ENCODE results near the gene TNFRSF1A.

Gene TNFRSF1A

DNA sequence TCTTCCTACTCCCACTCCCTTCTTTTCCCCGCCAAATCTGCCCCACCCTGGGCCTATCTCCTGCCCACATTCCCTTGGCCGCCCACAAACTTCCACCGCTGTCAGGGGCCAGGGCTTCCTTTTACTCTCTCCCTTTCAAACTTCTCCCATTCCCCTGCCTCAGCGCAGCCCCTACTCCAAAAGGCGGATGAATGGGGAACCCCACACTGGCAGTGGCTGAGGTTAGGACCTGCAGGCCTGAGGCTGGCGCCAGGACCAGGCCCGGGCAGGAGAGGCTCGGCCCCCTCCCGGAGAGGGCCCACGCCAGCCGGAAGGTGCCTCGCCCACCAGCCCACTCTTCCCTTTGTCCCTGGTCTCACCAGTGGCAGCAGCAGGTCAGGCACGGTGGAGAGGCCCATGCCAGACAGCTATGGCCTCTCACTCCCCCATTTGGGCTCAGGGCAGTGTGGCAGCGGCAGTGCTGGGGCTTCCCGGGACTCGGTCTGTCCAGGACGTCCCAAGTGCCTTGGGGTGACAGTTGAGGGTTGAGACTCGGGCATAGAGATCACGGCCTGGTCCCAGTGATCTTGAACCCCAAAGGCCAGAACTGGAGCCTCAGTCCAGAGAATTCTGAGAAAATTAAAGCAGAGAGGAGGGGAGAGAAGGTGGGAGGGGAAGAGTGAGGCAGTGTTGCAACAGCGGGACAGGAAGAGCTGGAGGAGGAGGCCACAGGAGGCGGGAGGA is at the start of gene TNFRSF1A:
TSS of gene TNFRSF1A (minus strand) at position 660 of the 723 bp plus-strand sequence. CDS start at position 398, 262 bp downstream.
- DNase-seq, result peak; percentile 55

DNA sequence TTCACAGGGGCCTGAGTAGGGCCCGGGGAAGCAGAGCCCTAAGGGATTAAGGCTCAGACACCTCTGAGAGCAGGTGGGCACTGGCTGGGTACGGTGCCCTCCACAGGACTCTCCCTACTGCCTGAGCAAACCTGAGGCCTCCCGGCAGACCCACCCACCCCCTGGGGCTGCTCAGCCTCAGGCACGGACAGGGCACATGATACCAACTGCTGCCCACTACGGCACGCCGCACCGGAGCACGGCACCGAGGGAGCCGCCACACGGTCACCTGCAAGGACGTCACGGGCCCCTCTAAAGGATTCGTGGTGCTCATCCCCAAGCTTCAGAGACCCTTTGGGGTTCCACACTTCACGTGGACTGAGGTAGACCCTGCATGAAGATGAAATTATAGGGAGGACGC is 49.1 kb upstream of the TNFRSF1A start:
- DNase-seq, result no peak

DNA sequence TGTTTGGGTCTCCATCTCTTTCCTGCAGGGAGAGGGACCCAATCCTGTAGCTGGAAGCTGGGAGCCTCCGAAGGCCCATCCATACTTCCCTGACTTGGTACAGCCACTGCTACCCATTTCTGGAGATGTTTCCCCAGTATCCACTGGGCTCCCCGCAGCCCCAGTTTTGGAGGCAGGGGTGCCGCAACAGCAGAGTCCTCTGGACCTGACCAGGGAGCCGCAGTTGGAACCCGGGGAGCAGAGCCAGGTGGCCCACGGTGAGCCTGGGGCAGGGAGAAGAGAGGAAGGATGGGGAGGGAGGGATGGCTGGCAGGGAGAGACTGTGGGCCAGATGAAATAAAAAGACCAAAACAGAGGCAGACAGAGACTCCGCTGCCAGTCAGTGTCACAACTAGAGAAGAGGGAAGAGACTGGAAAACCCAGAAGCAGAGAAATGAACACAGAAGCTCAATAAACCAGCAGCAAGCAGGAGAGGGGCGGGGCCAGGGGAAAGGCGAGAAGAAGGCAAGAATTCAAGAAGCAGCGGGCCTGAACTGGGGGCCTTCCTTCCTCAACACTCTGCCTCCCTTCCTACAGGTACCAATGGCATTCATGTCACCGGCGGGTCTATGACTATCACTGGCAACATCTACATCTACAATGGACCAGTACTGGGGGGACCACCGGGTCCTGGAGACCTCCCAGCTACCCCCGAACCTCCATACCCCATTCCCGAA is 48.4 kb upstream of the TNFRSF1A start:
- no peak for DNase-seq

DNA sequence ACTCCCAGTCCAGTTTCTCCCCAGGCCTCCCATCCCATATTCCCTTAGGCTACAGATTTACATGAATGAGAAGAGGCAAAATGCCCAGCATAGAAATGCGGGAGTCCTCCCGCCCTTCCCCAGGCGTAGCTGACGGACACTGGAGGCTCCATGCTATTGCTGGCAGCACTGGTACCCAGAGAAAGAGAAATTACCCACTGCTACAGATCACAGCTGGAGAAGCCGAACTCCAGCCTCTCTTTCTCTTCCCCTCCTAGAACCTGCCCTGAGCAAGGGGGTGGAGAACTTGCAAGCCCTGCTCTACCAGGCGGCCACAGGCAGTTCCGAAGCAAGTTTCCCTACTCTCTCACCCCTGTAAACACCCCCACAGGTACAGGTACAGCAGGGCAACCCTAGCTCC is 45.7 kb upstream of the TNFRSF1A start:
- DNase-seq, result no peak

DNA sequence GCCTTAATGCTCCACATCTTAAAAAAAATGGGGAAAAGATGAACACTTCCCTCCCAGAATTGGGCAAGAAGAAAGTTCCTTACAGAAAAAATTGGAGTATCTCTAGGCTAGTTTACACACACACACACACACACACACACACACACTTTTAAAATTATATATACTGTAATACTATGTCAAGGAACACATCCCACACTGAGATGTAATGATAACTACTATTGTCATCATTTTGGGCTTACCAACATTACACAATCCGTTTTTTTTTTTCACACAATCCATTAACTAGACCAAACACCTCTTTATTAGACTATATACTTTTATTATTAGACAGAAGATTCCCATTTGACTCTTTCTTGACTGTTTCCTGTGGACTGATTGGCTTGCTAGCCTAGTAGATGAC is 44.6 kb upstream of the TNFRSF1A start:
- no peak for DNase-seq

DNA sequence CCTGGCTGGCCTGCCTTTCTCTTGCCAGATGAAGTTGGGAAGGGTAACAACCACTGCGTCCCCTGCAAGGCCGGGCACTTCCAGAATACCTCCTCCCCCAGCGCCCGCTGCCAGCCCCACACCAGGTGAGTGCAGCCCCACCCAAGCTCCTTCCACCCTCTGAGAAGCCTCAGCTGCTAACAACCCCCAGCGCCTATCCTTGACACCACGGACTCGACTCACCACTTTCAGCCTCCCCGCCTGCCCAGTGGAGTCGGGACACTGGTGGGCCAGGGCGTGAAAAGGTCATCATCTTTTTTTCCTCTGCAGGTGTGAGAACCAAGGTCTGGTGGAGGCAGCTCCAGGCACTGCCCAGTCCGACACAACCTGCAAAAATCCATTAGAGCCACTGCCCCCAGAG is 44.2 kb upstream of the TNFRSF1A start:
- no peak for DNase-seq

DNA sequence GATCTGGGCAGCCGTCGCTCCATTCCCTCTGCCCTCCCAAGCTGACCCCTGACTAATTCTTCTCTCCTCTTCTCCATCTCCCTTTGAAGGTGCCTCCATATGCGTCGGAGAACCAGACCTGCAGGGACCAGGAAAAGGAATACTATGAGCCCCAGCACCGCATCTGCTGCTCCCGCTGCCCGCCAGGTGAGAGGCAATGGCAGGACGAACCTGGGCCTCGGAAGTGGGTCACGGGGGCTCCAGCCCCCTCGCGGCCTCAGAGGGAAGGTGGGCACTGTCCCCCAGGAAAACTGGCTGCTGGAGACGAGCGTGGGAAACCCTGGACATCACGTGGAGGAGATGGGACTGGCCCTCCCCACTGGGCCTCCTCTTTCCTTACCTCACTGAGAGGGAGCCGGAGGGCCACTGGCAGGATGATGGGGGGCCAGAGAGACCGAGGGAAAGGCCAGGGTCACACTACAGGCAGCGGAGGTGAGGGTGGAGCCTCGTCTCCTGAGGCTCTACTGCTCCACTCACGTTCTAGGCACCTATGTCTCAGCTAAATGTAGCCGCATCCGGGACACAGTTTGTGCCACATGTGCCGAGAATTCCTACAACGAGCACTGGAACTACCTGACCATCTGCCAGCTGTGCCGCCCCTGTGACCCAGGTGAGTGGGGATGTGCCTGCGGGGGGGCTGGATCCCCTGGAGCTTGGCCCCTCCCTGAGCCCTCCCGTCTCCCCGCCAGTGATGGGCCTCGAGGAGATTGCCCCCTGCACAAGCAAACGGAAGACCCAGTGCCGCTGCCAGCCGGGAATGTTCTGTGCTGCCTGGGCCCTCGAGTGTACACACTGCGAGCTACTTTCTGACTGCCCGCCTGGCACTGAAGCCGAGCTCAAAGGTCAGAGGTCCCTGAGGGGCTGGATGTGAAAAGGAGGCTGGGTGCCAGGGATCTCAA is 42.9 kb upstream of the TNFRSF1A start:
- DNase-seq, result no peak

DNA sequence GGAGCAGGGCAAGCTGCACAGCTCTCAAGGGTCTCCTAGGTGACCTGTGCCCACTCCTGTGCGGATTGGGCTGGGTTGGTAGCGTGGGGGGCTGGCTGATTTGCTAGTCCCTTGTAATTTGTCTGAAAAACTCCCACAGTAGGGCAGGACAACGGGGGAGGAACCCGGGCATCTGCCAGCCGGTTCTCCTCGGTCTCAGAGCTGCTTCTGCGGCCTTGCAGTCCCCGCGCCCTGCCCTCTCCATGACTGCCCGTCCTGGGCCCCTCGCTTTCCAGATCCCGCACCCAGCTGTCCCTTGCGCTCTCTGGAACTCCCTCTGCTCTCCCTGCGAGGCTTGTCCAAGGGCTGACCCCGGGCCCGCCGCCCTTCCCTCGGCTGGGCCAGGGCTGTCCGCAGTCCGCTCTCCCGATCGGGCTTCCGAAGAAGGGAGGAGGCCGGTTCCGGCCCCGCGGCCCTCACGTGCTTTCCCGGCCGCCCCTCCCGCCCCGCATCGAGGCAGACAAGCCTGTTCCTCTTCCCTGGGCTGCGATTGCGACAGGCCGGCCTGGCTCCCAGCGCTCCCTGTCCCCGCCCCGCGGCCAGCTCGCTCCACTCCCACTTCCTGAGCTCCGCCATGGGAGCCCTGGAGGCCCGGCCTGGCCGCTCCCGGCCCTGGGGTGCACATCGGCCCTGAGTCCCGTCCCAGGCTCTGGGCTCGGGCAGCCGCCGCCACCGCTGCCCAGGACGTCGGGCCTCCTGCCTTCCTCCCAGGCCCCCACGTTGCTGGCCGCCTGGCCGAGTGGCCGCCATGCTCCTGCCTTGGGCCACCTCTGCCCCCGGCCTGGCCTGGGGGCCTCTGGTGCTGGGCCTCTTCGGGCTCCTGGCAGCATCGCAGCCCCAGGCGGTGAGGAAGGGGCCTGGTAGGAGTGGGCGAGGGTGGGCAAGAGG is 42.0 kb upstream of the TNFRSF1A start, which contains the start of gene LTBR:
TSS of gene LTBR (plus strand) at position 591 of the 927 bp plus-strand sequence. CDS start at position 788, 197 bp downstream.
- peak; percentile 30 for DNase-seq

DNA sequence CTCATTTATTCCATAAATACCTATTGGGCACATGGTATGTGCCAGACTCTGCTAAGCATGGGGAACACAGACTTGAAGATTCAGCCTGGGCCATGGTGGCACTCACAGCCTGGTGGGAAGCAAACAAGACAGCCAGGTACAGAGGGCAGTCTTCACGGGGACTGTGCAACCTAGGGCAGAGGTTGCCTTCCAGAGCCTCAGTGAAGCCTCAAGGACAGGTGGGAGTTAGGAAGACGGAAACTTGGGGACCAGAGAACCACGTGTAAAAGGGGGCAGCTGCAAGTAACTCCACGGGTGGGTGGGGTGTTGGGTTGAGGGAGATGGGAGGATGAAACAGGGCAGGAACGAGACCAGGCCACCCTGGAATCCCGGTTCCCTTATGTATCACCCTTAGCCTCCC is 41.1 kb upstream of the TNFRSF1A start:
- no peak for DNase-seq

DNA sequence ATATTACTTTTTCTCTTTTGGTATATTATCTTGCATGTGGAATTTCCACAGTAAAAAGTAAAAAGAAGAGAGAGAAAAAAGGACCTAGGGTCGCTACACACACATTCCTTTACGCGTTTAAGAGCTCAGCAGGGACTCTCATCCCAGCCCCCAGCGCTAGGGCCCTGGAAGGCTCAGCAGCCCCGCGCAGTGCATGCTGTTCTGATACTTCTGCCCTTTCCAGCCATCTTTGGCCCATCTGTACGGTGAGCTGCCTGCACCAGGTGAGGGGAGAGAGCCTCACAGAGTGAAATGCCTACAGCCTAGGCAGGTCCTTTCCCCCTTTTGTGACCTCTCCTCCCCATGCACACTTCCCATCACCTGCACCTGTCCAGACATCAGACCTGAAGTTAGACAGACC is 40.5 kb upstream of the TNFRSF1A start:
- DNase-seq, result no peak

DNA sequence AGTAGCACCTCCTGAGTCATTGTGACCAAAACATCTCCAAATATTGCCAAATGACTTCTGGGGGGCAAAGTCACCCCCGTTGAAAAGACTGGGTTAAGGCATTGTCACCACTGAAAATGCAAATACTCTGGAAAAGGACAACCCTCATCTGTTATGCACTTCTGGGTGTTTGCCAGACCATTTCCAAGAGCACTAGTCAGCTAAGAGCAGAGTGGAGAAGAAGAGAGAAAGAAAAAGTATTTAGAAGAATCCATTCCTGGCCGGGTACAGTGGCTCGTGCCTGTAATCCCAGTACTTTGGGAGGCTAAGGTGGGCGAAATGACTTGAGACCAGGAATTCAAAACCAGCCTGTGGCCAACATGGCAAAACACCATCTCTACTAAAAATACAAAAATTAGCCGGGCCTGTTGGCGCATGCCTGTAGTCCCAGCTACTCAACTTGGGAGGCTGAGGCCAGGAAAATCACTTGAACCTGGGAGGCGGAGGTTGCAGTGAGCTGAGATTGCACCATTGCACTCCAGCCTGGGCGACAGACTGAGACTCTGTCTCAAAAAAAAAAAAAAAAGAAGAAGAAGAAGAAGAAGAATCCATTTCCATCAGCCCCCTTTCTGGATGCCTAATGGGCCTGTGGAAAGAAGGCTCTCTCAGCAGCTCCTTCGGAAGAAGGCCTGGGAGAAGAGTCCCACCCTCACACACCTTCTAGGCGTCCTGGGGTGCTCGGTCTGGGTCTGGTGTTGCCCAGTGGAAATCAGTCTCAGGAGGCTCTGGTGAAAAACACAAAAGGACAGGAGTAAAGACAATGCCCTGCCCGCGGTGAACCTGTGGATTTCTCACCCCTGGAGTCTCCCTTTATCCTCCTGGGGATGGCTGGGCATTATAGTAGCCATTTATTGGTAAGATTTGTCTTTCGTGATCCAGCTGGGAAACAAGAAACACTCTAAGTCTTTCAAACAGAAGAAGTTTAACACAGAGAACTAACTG is 38.6 kb upstream of the TNFRSF1A start:
- DNase-seq, result no peak

DNA sequence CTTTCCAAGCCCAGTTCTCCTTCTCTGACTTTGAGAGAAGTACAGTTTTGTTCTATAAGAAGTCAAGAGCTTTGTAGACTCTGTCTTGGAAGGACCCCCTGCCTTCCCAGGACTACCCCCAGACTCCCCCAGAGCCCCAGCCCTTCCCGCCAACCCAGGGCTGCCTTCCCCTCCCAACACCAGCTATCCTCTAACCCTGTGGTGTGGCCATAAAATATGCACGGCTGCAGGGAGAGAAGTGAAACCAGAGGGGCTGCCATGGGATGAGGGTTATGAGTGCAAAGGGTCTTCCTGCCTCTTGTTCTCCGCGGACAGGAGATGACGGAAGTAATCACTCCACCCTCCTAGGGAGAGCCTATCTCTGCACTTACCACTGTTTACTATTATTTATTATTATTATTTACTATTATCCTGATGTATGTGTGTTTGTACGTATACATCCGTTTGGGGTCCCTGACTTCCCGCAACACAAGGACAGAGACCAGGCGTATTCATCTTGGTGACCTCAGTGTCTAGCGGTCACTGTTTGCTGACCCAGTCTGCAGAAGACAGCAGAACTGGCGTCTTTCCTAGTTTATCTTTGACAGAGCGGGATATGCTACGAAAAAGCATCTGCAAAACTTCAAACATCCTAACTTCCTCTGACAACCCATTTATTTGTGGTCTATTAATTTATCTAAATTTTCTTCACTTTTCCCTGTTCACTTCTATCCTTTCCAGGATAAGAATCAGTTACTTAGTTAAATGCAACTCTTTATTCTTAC is 37.0 kb upstream of the TNFRSF1A start:
- no peak for DNase-seq

DNA sequence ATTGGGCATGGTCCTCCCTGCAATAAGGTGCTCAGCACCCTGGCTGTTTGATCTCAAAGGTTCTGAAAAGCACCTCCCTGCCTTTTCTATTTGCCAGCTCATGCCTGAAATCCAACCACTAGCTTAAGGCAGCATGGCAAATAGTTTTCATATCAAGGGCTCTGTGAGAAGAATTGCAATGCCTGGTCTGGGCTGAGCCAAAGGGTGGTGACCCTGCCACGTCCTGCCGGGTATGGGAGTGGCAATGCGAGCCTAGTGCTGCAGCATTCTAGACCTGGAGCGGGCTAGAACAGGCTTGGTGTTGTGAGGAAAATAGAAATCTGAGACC is 35.8 kb upstream of the TNFRSF1A start:
- DNase-seq, result no peak

DNA sequence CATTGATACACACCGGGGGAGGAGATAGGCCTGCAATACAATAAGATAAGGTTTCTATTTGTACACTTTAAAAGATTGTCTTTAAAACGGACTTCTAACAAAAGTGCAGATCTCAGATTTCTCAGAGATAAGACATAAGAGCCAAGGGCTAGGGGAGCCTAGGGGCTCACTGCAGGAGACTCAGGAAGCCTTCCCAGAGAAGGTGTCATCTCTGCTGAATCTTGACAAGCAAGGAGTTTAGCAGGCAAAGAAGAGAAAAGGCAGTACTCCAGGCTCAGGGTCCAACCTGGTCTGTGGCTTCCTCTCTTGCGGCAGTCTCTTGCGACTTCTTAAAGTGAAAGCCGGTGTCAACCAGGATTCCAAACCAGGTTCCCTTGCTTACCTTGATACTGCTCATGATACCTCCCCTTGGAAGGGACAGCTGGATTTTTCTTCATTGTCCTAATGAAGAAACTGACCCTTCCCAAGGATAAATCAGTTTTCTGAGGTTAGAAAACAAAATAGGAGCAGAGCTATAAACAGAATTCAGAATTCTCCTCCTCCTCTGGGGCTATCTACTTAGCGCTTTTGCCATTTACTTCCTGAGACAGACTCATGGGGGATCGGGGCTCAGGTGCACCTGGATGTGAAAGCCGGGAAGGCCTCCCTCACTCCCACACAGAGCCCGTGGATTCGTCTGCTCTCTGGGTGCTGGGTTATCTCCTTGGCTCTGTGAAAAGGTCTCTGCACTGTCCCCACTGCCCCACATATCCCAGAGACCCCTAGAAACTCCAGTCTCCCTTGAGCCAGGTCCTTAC is 35.2 kb upstream of the TNFRSF1A start:
- DNase-seq, result no peak

DNA sequence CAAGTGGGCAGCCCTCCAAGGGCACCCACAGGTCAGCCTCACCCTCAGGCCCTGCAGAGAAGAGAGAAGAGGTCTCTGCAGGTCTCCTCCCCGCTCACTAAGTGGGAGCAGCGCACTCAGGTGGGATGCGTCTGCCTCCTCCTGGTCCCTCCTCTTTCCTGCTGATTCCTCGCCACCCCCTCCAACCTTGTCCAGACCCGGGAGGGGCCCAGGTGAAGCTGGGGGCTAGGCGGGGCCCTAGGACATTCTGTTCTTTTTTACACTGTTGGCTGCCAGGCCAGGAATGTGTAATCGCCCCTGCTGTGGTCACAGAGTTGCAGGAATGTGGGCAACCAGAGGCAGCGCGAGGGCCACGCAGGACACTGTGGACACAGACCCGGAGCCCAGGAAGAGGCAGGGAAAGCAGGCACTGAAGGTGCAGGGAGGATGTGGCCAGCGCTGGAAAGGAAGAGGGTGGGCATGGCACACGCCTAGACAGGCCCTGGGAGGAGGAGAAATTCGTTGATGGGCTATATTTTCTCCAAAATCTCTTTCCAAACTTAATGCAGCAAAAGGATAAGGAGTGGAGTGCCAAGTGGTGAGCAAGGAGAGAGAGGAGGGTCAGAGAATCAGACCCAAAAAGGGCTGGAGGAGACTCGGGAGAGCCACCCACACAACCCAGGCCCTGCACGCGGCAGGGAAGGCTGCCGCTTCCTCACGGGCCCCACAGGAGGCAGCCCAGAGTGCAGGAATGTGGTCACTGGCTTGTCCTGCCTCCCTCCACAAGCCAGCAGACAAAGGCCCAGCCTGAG is 34.4 kb upstream of the TNFRSF1A start:
- DNase-seq, result no peak

DNA sequence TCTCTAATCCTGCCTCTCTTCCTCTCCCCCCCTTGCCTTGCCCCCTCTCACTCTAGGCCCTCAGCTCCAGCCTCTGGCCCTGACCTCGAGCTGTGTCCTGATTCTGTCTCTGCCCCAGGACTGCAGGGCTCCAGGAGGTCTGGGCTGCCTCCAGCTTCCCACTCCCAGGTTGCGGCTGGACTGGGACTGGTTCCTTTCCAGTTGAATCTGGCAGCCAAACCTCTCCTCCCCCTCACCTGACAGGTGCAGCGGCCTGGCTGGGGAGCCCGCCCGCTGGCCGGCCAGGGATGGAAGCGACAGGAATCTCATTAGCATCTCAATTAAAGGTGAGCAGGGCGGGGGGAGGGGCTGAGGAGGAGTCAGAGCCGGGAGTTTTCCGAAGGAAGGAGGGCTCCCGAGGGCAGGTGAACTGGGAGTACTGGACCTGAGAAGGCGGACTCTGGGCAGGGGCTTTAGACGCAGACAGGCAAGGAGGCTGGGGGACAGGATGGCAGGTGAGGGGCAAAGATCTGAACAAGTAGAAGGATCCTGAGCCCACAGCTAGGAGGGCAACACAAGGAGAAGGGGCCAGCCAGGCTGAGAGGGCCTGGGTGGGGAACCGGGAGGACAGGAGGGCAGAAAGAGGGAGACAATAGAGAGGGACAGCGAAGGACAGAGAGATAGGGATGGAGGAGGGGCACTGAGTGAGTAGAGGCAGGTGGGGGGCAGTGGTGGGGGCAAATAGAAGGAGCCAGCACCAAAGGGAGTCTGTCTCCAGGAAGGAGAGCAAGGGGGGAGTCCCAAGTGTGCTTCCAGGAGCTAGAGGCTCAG is 33.6 kb upstream of the TNFRSF1A start, which contains the start of gene SCNN1A:
TSS of gene SCNN1A (minus strand) at position 295 of the 810 bp plus-strand sequence. CDS start 780 bp downstream, outside the sequence.
- no peak for DNase-seq

DNA sequence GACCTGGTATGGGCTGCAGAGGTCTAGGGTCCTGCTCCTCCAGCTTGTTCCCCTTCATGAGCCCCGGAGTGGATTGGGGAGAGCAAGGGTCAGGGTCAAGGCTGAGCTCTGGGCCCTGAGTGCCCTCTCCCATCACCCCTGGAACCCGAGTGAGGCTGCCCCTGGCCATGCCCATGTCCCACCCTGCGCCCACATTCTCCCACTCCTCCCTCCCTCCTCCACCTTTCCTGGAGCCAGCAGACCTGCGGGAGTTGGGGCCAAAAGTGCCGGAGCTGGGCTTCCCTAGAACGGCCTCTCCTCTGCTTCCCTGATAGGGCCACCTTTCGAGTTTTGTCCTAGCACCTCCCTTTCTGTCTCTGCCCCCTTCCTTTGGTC is 32.9 kb upstream of the TNFRSF1A start:
- DNase-seq, result no peak

All from activated naive CD4-positive, alpha-beta T cell treated with anti-CD3 and anti-CD28 coated beads, Interleukin-2, amount 50 U/mL, for 16 hours (primary cell).